Measurements from ENCODE around the gene CCNT2.
"Not testable (repeated sequence)": the region's sequence is repeated elsewhere in the genome, so short reads cannot be mapped to it uniquely, and the experiment has no call there.

- TF ChIP-seq MLX (CRISPR knock-in tag; IDR thresholded peaks at IDR 0.05); CTCF (IDR thresholded peaks at IDR 0.05); JUN (CRISPR knock-in tag; IDR thresholded peaks at IDR 0.05); NR2C2 (CRISPR knock-in tag; IDR thresholded peaks at IDR 0.05); ZNF219 (CRISPR knock-in tag; IDR thresholded peaks at IDR 0.05; ENCODE audit: borderline replicate concordance); MAX (CRISPR knock-in tag; IDR thresholded peaks at IDR 0.05); SP1 (CRISPR knock-in tag; conservative IDR thresholded peaks at IDR 0.05); TCF7 (CRISPR knock-in tag; IDR thresholded peaks at IDR 0.05; ENCODE audit: low read depth): not testable (repeated sequence)
These were observed 48.5 kb downstream of the CCNT2 start for GRCh38 chr2:134967166-134967565.
